Urothelium cell line (cell line): Measurements from ENCODE around the gene ZNF326.
A peak's percentile ranks its signal among the peaks of the same experiment; 100 is the strongest.
"Not testable (repeated sequence)": the region's sequence is repeated elsewhere in the genome, so short reads cannot be mapped to it uniquely, and the experiment has no call there.

Experiments
- DNase-seq: peaks from one replicate; pipeline ENCODE4 v3.0.0; 2011; ENCODE audit warnings: low spot score, mixed read lengths
- FAIRE-seq: peaks from 2 replicates; lab custom pipeline; 2011; peaks lifted over from hg19 to GRCh38; lab: Jason Lieb, UNC

Gene ZNF326

GRCh38 chr1:89995598-89996449 lies 914 bp downstream of the ZNF326 start:
- FAIRE-seq (no peak), DNase-seq (no peak)

- DNase-seq (no peak), FAIRE-seq (no peak)
Measured at GRCh38 chr1:89996450-89997110, 1.7 kb downstream of the ZNF326 start.

- not testable (repeated sequence) for FAIRE-seq
Measured at GRCh38 chr1:89997152-89997551, 2.2 kb downstream of the ZNF326 start.

GRCh38 chr1:89998306-89998705 lies 3.4 kb downstream of the ZNF326 start:
- DNase-seq = no peak
- FAIRE-seq = no peak

More at GRCh38 chr1:89997152-89997551, 2.2 kb downstream of the ZNF326 start:
- DNase-seq = not testable (repeated sequence)

GRCh38 chr1:89999208-89999607 lies 4.3 kb downstream of the ZNF326 start:
- FAIRE-seq (no peak), DNase-seq (no peak)

GRCh38 chr1:89999628-90000027 lies 4.7 kb downstream of the ZNF326 start:
- DNase-seq = no peak
- FAIRE-seq = no peak

- FAIRE-seq (no peak), DNase-seq (no peak)
Measured at GRCh38 chr1:90000934-90001676, 6.2 kb downstream of the ZNF326 start.

GRCh38 chr1:90007979-90008404 lies 13.1 kb downstream of the ZNF326 start:
- FAIRE-seq = no peak
- no peak for DNase-seq

- no peak for FAIRE-seq
- no peak for DNase-seq
Measured at GRCh38 chr1:90012300-90012699, 17.4 kb downstream of the ZNF326 start.

- DNase-seq = no peak
- FAIRE-seq = no peak
Measured at GRCh38 chr1:90023691-90024090, 28.8 kb downstream of the ZNF326 start.

GRCh38 chr1:90027281-90027680 lies 32.4 kb downstream of the ZNF326 start:
- DNase-seq (no peak), FAIRE-seq (no peak)

- FAIRE-seq = no peak
- DNase-seq = no peak
Measured at GRCh38 chr1:90039652-90040051, 44.7 kb downstream of the ZNF326 start.

- no peak for DNase-seq
Measured at GRCh38 chr1:90043586-90043985, 48.7 kb downstream of the ZNF326 start.

GRCh38 chr1:90044346-90044745 lies 49.4 kb downstream of the ZNF326 start:
- no peak for DNase-seq
- FAIRE-seq = no peak

More at GRCh38 chr1:90043586-90043985, 48.7 kb downstream of the ZNF326 start:
- FAIRE-seq = no peak

GRCh38 chr1:90045853-90046563 lies 51.1 kb downstream of the ZNF326 start:
- DNase-seq (peak; percentile 44), FAIRE-seq (no peak)

- no peak for FAIRE-seq
- DNase-seq = no peak
Measured at GRCh38 chr1:90046635-90047034, 51.7 kb downstream of the ZNF326 start.

- DNase-seq (no peak), FAIRE-seq (no peak)
Measured at GRCh38 chr1:90048043-90048442, 53.1 kb downstream of the ZNF326 start.

- not testable (repeated sequence) for FAIRE-seq, DNase-seq
Measured at GRCh38 chr1:90062700-90063643, 68.1 kb downstream of the ZNF326 start.

GRCh38 chr1:90064109-90064508 lies 69.2 kb downstream of the ZNF326 start:
- not testable (repeated sequence) for FAIRE-seq, DNase-seq
